GM20000 (cell line): Measurements from ENCODE around the gene PPIH.
"Not testable (repeated sequence)": the region's sequence is repeated elsewhere in the genome, so short reads cannot be mapped to it uniquely, and the experiment has no call there.

ENCODE experiments used
- DNase-seq: peaks from one replicate; pipeline ENCODE4 v3.0.0; 2012; ENCODE audit warnings: low spot score
- CTCF ChIP-seq: IDR thresholded peaks from 2 replicates; pipeline ENCODE4 v1.5.1; 2012; ENCODE audit warnings: mild to moderate bottlenecking, control low read depth; ENCODE audit errors: extremely low read depth, missing control alignments

PPIH gene

DNA sequence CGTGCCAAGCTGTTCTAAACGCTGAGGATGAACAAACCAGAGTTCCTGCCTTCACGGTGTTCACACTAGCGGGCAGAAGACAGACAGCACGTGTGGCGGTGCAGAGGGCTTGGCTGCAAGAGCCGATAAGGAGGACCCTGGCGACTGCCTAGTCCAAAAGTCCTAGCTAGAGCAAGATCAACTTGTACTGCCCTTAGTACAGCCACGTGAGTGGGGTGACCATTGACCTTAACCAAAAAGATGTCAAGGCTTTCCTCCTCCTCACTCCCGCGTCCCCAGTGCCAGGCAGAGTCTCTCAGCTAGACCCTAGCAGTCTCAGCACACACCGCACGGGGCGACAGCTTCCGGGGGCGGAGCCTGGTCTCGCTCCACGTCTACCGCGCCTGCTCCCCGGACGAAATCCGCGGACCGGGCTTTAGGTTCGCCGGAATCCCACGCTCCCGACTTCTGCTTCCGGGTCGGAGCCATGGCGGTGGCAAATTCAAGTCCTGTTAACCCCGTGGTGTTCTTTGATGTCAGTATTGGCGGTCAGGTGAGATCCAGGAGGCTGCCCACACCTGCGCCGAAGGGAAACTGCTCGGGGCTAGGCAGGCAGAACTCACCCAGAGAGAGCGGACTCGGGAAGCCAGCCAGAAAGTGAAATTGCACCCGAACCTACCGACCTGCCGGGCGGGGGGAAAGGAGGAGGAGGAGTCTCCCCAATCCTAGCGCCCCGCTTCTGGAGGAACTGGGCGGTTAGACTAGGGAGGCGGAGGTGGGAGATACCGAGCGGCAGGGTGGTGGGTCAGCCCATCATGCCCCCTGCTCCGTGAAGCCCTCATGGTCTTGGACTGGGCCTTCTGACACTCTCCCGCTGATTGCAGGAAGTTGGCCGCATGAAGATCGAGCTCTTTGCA, at the start of gene PPIH:
PPIH (plus strand) TSS at position 443 of the 896 bp plus-strand sequence; CDS start at position 467, 24 bp downstream.
- TF ChIP-seq CTCF = no peak
- DNase-seq = peak; percentile 88

GRCh38 chr1:42613803-42614131, 44.5 kb upstream of the PPIH start:
- no peak for DNase-seq
- no peak for TF ChIP-seq CTCF

DNA sequence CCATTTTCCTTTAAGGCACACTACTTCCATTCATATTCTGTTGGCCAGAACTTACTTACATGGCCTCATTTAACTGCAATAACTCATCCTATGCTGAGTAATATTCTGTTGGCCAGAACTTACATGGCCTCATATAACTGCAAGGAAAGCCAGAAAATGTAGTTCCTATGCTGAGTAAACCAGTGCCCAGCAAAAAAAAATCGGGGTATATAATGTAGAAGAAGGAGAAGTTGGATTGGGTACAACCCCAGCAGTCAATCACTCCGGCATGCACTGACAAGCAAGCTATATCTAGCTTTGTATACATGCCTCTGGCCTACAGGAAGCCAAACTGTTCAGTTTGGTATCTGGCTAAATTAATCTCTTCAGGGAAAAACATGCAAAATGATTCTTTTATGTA, 39.4 kb upstream of the PPIH start:
- TF ChIP-seq CTCF = no peak

DNA sequence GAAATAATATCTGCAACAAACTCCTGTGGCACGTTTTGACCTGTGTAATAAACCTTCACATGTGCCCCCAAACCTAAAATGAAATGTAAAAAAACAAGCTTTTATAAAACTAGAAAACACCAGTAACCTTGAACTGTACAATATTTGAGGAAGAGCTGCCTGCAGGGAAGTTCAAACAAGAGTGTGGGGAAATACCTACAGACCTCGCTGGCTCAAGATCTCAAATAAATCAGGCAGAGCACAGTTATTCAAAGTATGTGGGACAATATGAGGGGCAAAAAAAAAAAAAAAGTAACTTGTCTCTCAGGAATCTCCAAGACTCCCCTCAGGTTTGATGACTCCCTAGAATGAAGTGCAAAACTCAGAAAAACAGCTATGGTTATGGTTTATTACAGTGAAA, 37.9 kb upstream of the PPIH start:
- no peak for DNase-seq
- no peak for TF ChIP-seq CTCF

More for the DNA sequence above, 39.4 kb upstream of the PPIH start:
- no peak for DNase-seq

GRCh38 chr1:42621180-42621579, 37.0 kb upstream of the PPIH start:
- not testable (repeated sequence) for DNase-seq

DNA sequence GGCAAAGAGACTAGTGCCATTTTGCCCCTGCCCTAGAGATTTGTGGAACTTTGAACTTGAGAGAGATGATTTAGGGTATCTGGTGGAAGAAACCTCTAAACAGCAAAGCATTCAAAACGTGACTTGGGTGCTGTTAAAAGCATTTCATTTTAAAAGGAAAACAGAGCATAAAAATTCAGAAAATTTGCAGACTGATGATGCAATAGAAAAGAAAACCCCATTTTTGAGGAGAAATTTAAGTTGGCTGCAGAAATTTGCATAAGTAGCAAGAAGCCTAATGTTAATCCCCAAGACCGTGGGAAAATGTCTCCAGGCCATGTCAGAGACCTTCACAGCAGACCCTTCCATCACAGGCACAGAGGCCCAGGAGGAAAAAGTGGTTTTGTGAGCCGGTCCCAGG, 31.0 kb upstream of the PPIH start:
- DNase-seq = not testable (repeated sequence)

- TF ChIP-seq CTCF = no peak
- no peak for DNase-seq
Observed at GRCh38 chr1:42639116-42639515, 19.1 kb upstream of the PPIH start.

DNA sequence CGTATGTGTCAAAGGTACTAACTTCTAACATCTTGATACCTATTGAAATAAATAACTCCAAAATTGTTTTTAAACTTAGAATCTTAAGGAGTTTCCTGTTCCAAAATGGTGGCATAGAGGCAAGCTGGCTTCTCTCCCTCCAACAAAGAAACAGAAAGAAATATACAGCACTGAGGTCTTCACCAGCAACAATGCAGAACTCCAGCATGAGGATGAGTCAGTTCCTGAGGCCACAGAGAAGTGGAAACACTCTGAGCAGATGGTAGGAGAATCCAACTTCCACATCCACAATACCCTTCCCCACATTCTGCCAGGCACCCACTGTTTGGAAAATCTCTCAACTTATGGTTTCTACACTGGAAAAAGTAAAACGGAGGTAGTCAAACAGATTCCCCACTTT, 12.2 kb upstream of the PPIH start:
- no peak for TF ChIP-seq CTCF
- DNase-seq = no peak
